ENCODE measurements around the gene NCOA1. TPM values are rescaled to one million over a fixed set of nuclear protein-coding genes. Genes with fewer than 3 reads are reported as not detected.

Gene NCOA1
- total and polyA plus RNA-seq, 2 experiments from 2014 or later: 32.5 to 51.7 TPM

DNA sequence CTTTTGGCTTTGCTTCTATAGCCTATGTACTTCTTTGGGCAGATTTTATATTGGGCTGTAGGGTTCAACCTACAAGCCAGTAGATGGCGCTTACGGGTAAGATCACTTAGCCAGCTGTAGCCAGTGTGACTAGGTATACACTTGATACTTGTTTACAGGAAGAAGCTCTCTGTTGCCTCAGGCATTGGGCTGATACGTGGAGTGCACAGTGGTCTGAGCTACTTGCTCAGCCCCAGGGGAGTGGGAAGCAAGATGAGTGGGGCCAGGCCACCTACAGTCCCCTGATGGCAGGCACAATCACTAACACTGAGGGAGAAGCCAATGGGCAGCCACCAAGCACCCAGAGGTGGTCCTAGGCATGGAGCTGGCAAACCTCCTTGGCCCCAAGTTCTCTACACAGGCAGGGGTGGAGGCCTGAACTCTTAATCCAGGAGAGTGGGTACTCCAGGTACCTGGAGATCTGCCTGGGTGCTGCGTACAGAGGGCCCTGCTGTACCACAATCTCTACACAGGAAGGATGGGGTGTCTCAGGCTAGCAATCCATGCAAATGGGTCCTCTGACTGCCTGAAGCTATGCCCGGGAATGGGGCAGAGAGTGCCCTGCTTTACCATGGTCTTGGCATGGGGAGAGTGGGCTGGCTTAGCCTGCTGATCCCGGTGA lies 122.2 kb downstream of the NCOA1 start:
- Histone ChIP-seq H3K4me2 (no peak overlapping the region), H3K27me3 (no peaks in the 10 kb centered on the region), H3K4me3 (no peak overlapping the region), H3K4me1 (ENCODE audit: insufficient read depth) (peaks cover 5% of the 10 kb centered on the region), H4K20me1 (ENCODE audit: insufficient read depth, poor library complexity, severe bottlenecking) (peaks cover 6% of the 10 kb centered on the region), H3K9me3 (ENCODE audit: low read depth) (peaks cover 4% of the 10 kb centered on the region), H3K36me3 (replicated peaks; ENCODE audit: insufficient read depth, low read depth) (no peaks in the 10 kb centered on the region), H2AFZ (no peak overlapping the region), H3K9me2 (replicated peaks; ENCODE audit: insufficient read depth) (no peaks in the 10 kb centered on the region), H3K79me2 (peaks cover 81% of the 10 kb centered on the region), H3K27ac (no peak overlapping the region)
- peak; percentile 14 for DNase-seq (ENCODE audit: low spot score)
- 71% methylated on average over 6 of the region's 6 CpGs for whole genome bisulfite sequencing (ENCODE audit: low lambda C conversion rate, missing lambda C conversion rate)
- no peak for TF ChIP-seq EZH2phosphoT487 (IDR thresholded peaks at IDR 0.05; ENCODE audit: low read depth, severe bottlenecking, unreplicated experiment)
- TF ChIP-seq EZH2 (IDR thresholded peaks at IDR 0.05; ENCODE audit: borderline replicate concordance): no peak
- TF ChIP-seq CTCF (IDR thresholded peaks at IDR 0.05; ENCODE audit: poor library complexity): no peak

- no peak overlapping the region for H2AFZ ChIP-seq
- no peak for TF ChIP-seq CTCF (IDR thresholded peaks at IDR 0.05; ENCODE audit: poor library complexity)
- no peak for TF ChIP-seq EZH2 (IDR thresholded peaks at IDR 0.05; ENCODE audit: borderline replicate concordance)
- TF ChIP-seq EZH2phosphoT487 (IDR thresholded peaks at IDR 0.05; ENCODE audit: low read depth, severe bottlenecking, unreplicated experiment): no peak
- peaks cover 7% of the 10 kb centered on the region for H4K20me1 ChIP-seq (ENCODE audit: insufficient read depth, poor library complexity, severe bottlenecking)
- no peaks in the 10 kb centered on the region for H3K9me2 ChIP-seq (replicated peaks; ENCODE audit: insufficient read depth)
- H3K79me2 ChIP-seq: peaks cover 72% of the 10 kb centered on the region
- peaks cover 5% of the 10 kb centered on the region for H3K4me1 ChIP-seq (ENCODE audit: insufficient read depth)
- WGBS (ENCODE audit: low lambda C conversion rate, missing lambda C conversion rate): 65% methylated on average over 2 of the region's 2 CpGs
- no peak overlapping the region for H3K4me3 ChIP-seq
- no peak overlapping the region for H3K27ac ChIP-seq
- DNase-seq (ENCODE audit: low spot score): no peak
- no peaks in the 10 kb centered on the region for H3K27me3 ChIP-seq
- no peak overlapping the region for H3K4me2 ChIP-seq
- H3K36me3 ChIP-seq (replicated peaks; ENCODE audit: insufficient read depth, low read depth): no peaks in the 10 kb centered on the region
- H3K9me3 ChIP-seq (ENCODE audit: low read depth): peaks cover 4% of the 10 kb centered on the region
Measured at GRCh38 chr2:24616616-24617015, 125.6 kb downstream of the NCOA1 start.

DNA sequence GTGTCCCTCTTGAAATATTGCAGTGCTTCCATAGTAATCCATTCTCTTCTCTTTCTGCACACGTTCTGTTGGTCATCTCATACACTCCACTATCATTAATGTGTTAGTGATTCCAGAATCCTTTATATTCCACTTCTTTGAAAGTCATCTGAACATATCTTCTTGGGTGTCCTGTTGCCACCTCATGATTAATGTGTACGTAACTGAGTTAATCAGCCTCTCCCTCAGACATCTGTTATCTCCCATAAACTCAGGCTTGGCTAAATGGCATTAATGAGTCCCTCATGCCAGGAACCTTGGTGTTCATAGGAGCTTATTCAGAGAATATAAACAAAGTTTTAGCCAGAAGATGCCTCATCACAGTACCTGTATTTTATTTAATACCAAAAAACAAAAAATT lies 126.4 kb downstream of the NCOA1 start:
- H3K9me2 ChIP-seq (replicated peaks; ENCODE audit: insufficient read depth): no peaks in the 10 kb centered on the region
- 65% methylated on average over 2 of the region's 2 CpGs for WGBS (ENCODE audit: low lambda C conversion rate, missing lambda C conversion rate)
- no peak for DNase-seq (ENCODE audit: low spot score)
- H4K20me1 ChIP-seq (ENCODE audit: insufficient read depth, poor library complexity, severe bottlenecking): peaks cover 7% of the 10 kb centered on the region
- TF ChIP-seq EZH2 (IDR thresholded peaks at IDR 0.05; ENCODE audit: borderline replicate concordance): no peak
- TF ChIP-seq EZH2phosphoT487 (IDR thresholded peaks at IDR 0.05; ENCODE audit: low read depth, severe bottlenecking, unreplicated experiment): no peak
- TF ChIP-seq CTCF (IDR thresholded peaks at IDR 0.05; ENCODE audit: poor library complexity): no peak
- no peaks in the 10 kb centered on the region for H3K27me3 ChIP-seq
- no peaks in the 10 kb centered on the region for H3K9me3 ChIP-seq (ENCODE audit: low read depth)
- no peak overlapping the region for H3K27ac ChIP-seq
- no peak overlapping the region for H3K4me2 ChIP-seq
- peaks cover 72% of the 10 kb centered on the region for H3K79me2 ChIP-seq
- no peaks in the 10 kb centered on the region for H3K36me3 ChIP-seq (replicated peaks; ENCODE audit: insufficient read depth, low read depth)
- H3K4me3 ChIP-seq: no peak overlapping the region
- H3K4me1 ChIP-seq (ENCODE audit: insufficient read depth): peaks cover 5% of the 10 kb centered on the region
- H2AFZ ChIP-seq: no peak overlapping the region
